PC-3 (cell line): ENCODE measurements around the gene C11orf24. TPM values are rescaled to one million over a fixed set of nuclear protein-coding genes. Genes with fewer than 3 reads are reported as not detected.
"Not testable (repeated sequence)": the region's sequence is repeated elsewhere in the genome, so short reads cannot be mapped to it uniquely, and the experiment has no call there.

Experiments used
- ATAC-seq: fragments of 200-7000 bp; cut with Tn5 transposase; 2 replicates; pipeline ENCODE4 v1.9.1; 2020; ENCODE audit warnings: mild to moderate bottlenecking, moderate library complexity
- BruUV-seq: library from RNA; stranded (reverse); fragments of 400-500 nt; replicated peaks from 2 replicates; lab custom pipeline; 2021; lab: Mats Ljungman, UMichigan
- CTCF ChIA-PET: fragments of 300-600 bp; sonication (Branson Sonifier 250); formaldehyde crosslinking; loops from one replicate; lab custom pipeline; 2022; ENCODE audit warnings: antibody characterized with exemption; lab: Charles Lee
- POLR2A ChIA-PET: fragments of 300-600 bp; sonication (Branson Sonifier 250); formaldehyde crosslinking; loops from one replicate; lab custom pipeline; 2022; ENCODE audit warnings: antibody characterized with exemption; ENCODE audit not compliant: unreplicated experiment; lab: Charles Lee
- DNase-seq: peaks from one replicate; pipeline ENCODE4 v3.0.0-alpha.2; 2015
- H2AFZ ChIP-seq: fragments of 300-600 bp; sonication (generic); 2 replicates; pipeline ENCODE4 v1.6.0; 2016; ENCODE audit warnings: antibody characterized with exemption, low read length
- H3F3A ChIP-seq: fragments of 300-600 bp; sonication (generic); one replicate; pipeline ENCODE4 v1.6.0; 2017; ENCODE audit warnings: antibody characterized with exemption, low read length, control low read depth, mild to moderate bottlenecking; ENCODE audit not compliant: unreplicated experiment
- H3K27ac ChIP-seq: fragments of 300-600 bp; sonication (generic); 2 replicates; pipeline ENCODE4 v1.5.1; 2016; ENCODE audit warnings: mild to moderate bottlenecking, low read length
- H3K27me3 ChIP-seq: fragments of 300-600 bp; sonication (generic); 2 replicates; pipeline ENCODE4 v1.6.1; 2016; ENCODE audit warnings: low read length, mixed read lengths
- H3K36me3 ChIP-seq: fragments of 300-600 bp; sonication (generic); 2 replicates; pipeline ENCODE4 v1.6.1; 2016; ENCODE audit warnings: low read depth, mixed run types, low read length, mixed read lengths
- H3K4me1 ChIP-seq: fragments of 300-600 bp; sonication (generic); 2 replicates; pipeline ENCODE4 v1.5.1; 2016; ENCODE audit warnings: low read length; ENCODE audit not compliant: insufficient read depth
- H3K4me2 ChIP-seq: fragments of 300-600 bp; sonication (generic); 2 replicates; pipeline ENCODE4 v1.6.0; 2016; ENCODE audit warnings: low read length
- H3K4me3 ChIP-seq: fragments of 300-600 bp; sonication (generic); 2 replicates; pipeline ENCODE4 v1.5.1; 2016; ENCODE audit warnings: mild to moderate bottlenecking, low read length, mixed read lengths
- H3K79me2 ChIP-seq: fragments of 300-600 bp; sonication (generic); 2 replicates; pipeline ENCODE4 v1.6.1; 2017; ENCODE audit warnings: low read length, mixed read lengths
- H3K9ac ChIP-seq: fragments of 300-600 bp; sonication (generic); 2 replicates; pipeline ENCODE4 v1.6.0; 2016; ENCODE audit warnings: mild to moderate bottlenecking, low read length
- H3K9me2 ChIP-seq: fragments of 300-600 bp; sonication (generic); replicated peaks from 2 replicates; pipeline ENCODE4 v1.6.1; 2016; ENCODE audit warnings: mixed run types, low read length, mixed read lengths
- H3K9me3 ChIP-seq: fragments of 300-600 bp; sonication (generic); 2 replicates; pipeline ENCODE4 v1.6.1; 2016; ENCODE audit warnings: low read length, mixed read lengths
- H4K20me1 ChIP-seq: fragments of 300-600 bp; sonication (generic); 2 replicates; pipeline ENCODE4 v1.6.1; 2016; ENCODE audit warnings: low read length, mixed read lengths
- EZH2 ChIP-seq: fragments of 300-600 bp; sonication (generic); IDR thresholded peaks from one replicate; pipeline ENCODE4 v1.6.1; 2017; ENCODE audit warnings: antibody characterized with exemption, mild to moderate bottlenecking, low read length; ENCODE audit not compliant: unreplicated experiment
- EZH2phosphoT487 ChIP-seq: fragments of 300-600 bp; sonication (generic); IDR thresholded peaks from 2 replicates; pipeline ENCODE4 v1.6.1; 2018; ENCODE audit warnings: mild to moderate bottlenecking, antibody characterized with exemption, low read length, borderline replicate concordance
- intact Hi-C: fragments of 100-400 bp; cut with micrococcal nuclease; formaldehyde crosslinking; loops from 2 replicates; pipeline ENCODE4 v1.9.0; 2023
- total RNA-seq: library from RNA; depleted of rRNA; stranded (reverse); fragments of >200 nt; gene quantifications from 2 replicates; pipeline ENCODE4 v1.2.3, GENCODE V29; 2014
- TF ChIP-seq, protein P1 (sequence below): fragments of 300-600 bp; sonication (generic); conservative IDR thresholded peaks from 2 replicates; pipeline ENCODE4 v1.5.1; 2017; ENCODE audit warnings: antibody characterized with exemption, low read depth, mild to moderate bottlenecking, low read length

The C11orf24 gene
- total RNA-seq, 1 experiment from 2014 or later, result 75.9 TPM

DNA sequence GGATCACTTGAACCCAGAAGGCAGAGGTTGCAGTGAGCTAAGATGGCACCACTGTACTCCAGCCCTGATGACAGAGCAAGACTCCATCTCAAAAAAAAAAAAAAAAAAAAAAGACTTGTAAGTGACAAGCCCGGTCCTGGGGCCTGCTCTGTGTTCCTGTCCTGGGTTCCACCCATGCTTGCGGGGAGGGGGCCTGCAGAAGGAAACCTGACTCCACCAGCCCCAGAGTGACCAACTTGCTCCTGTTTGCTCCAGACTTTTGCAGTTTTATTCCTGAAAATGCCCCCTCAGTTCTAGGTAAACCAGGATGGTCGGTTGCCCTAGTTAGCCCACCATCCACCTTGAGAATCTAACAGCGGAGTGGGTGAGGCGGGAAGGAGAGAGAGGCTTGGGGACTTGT is 30.5 kb upstream of the C11orf24 start:
- no peaks in the 10 kb centered on the region for H3K79me2 ChIP-seq
- peak overlapping the region; percentile 28 for H3K27ac ChIP-seq
- H3K9ac ChIP-seq, result no peak overlapping the region
- peaks cover 3% of the 10 kb centered on the region; the same call in 1 of the 2 replicates for H3K36me3 ChIP-seq
- H3K27me3 ChIP-seq, result no peaks in the 10 kb centered on the region
- no TSS peak for BruUV-seq
- no peak overlapping the region for H3K4me3 ChIP-seq
- intact Hi-C loops, result no loop called here
- H3K4me1 ChIP-seq, result peaks cover 16% of the 10 kb centered on the region
- TF ChIP-seq EZH2phosphoT487, result no peak
- TF ChIP-seq, protein P1, sequence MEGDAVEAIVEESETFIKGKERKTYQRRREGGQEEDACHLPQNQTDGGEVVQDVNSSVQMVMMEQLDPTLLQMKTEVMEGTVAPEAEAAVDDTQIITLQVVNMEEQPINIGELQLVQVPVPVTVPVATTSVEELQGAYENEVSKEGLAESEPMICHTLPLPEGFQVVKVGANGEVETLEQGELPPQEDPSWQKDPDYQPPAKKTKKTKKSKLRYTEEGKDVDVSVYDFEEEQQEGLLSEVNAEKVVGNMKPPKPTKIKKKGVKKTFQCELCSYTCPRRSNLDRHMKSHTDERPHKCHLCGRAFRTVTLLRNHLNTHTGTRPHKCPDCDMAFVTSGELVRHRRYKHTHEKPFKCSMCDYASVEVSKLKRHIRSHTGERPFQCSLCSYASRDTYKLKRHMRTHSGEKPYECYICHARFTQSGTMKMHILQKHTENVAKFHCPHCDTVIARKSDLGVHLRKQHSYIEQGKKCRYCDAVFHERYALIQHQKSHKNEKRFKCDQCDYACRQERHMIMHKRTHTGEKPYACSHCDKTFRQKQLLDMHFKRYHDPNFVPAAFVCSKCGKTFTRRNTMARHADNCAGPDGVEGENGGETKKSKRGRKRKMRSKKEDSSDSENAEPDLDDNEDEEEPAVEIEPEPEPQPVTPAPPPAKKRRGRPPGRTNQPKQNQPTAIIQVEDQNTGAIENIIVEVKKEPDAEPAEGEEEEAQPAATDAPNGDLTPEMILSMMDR, result no peak
- TF ChIP-seq EZH2, result no peak
- peaks cover 7% of the 10 kb centered on the region for H3K9me3 ChIP-seq
- no peaks in the 10 kb centered on the region for H3K9me2 ChIP-seq
- no peaks in the 10 kb centered on the region for H3F3A ChIP-seq
- peak overlapping the region; percentile 51; the same call in 1 of the 2 replicates for H2AFZ ChIP-seq
- H3K4me2 ChIP-seq, result 0 out of 2 replicates have a peak overlapping the region, but pooled peaks have one; percentile 25
- ChIA-PET POLR2A (no interaction called here), CTCF (no interaction called here)
- no peak for DNase-seq
- no peaks in the 10 kb centered on the region for H4K20me1 ChIP-seq
- no peak for ATAC-seq

DNA sequence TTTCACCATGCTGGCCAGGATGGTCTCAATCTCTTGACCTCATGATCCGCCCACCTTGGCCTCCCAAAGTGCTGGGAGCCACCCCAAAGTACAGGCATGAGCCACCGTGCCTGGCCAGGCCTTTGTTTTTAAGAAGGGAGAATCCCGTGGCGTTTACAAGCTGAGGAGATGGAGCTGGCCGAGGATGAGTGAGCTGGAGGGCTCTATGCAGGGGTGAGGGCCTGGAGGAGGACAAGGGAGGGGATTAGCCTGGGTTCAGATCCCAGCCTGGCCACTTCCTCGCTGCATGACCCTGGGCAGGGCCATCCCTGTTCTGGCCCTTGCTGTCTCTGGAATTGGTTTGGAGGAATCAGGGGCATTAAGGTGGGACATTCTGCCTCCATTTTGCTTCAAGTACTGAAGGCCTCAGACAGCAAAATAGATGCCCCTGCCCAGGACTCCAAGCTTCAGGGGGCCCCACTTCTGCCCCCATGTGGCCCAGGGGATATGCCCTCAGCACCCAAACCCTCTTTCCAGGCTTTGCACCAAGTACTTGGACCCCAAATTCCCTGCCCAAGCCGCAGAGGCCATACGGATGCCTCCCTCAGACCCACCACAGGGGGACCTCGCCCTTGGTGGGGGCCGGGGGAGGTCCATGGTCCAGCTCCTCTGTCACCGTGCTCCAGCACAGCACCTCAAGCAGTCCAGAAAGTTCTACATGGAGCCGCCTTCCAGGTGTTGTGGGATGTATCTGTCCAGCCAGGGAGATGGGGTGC is 28.5 kb upstream of the C11orf24 start:
- Histone ChIP-seq H3K9me2 (no peaks in the 10 kb centered on the region), H2AFZ (no peak overlapping the region), H3K79me2 (no peaks in the 10 kb centered on the region), H3K4me2 (no peak overlapping the region), H3K27ac (no peak overlapping the region), H3K27me3 (no peaks in the 10 kb centered on the region), H4K20me1 (no peaks in the 10 kb centered on the region), H3K9me3 (peaks cover 7% of the 10 kb centered on the region), H3K4me1 (peaks cover 16% of the 10 kb centered on the region), H3K4me3 (no peak overlapping the region), H3K9ac (no peak overlapping the region), H3K36me3 (peaks cover 3% of the 10 kb centered on the region; the same call in 1 of the 2 replicates), H3F3A (no peaks in the 10 kb centered on the region)
- ChIA-PET CTCF (interaction anchor here (0.7 kb wide), 1 partner anchor 899 kb away, joined by 4 read pairs; the partner anchor contains the start of gene PPP1CA), POLR2A (interaction anchor here (0.7 kb wide), 1 partner anchor 28 kb away, joined by 3 read pairs; the partner anchor contains the start of gene C11orf24)
- ATAC-seq, result no peak
- DNase-seq, result no peak
- TF ChIP-seq, protein P1, result 0 out of 2 replicates have a peak, but pooled peaks have one; percentile 23
- TF ChIP-seq EZH2, result no peak
- BruUV-seq, result no TSS peak
- intact Hi-C loops, result no loop called here

DNA sequence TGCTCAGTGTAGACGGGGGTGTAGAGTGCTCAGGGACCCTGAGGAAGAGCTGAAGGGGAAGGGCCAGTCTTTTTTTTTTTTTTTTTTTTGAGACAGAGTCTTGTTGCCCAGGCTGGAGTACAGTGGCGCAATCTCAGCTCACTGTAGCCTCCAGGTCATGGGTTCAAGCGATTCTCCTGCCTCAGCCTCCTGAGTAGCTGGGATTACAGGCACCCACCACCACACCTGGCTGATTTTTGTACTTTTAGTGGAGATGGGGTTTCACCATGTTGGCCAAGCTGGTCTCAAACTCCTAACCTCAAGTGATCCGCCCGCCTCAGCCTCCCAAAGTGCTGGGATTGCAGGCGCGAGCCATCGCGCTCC is 27.7 kb upstream of the C11orf24 start:
- H3F3A ChIP-seq, H3K9me3 ChIP-seq, H3K9me2 ChIP-seq, POLR2A ChIA-PET, H3K79me2 ChIP-seq, DNase-seq, H3K27ac ChIP-seq, H3K4me3 ChIP-seq, H3K27me3 ChIP-seq, intact Hi-C loops, H3K36me3 ChIP-seq, H2AFZ ChIP-seq, H3K9ac ChIP-seq, H4K20me1 ChIP-seq, BruUV-seq, ATAC-seq, H3K4me2 ChIP-seq: not testable (repeated sequence)
- peaks cover 16% of the 10 kb centered on the region for H3K4me1 ChIP-seq
- CTCF ChIA-PET, result interaction anchor here (0.7 to 1.6 kb wide), 3 partner anchors 27 to 898 kb away, joined by 3 to 7 read pairs (median 4); partner anchors contain the start of genes C11orf24 and PPP1CA
